HepG2 (cell line): ENCODE results near the gene UNC5B. TPM values are rescaled to one million over a fixed set of nuclear protein-coding genes. Genes with fewer than 3 reads are reported as not detected.
A peak's percentile ranks its signal among the peaks of the same experiment; 100 is the strongest.

Experiments used
- ARID5B ChIP-seq: IDR thresholded peaks from 2 replicates; pipeline ENCODE4 v1.4.0; 2020; ENCODE audit warnings: mild to moderate bottlenecking, missing genetic modification reagents
- ARNTL ChIP-seq: sonication (generic); formaldehyde crosslinking; IDR thresholded peaks from 2 replicates; pipeline ENCODE4 v1.4.0; 2020; ENCODE audit warnings: mild to moderate bottlenecking, missing genetic modification reagents
- HES4 ChIP-seq: sonication (generic); formaldehyde crosslinking; IDR thresholded peaks from 2 replicates; pipeline ENCODE4 v1.9.0; 2021; ENCODE audit warnings: mild to moderate bottlenecking, missing genetic modification reagents, borderline replicate concordance
- KLF9 ChIP-seq: IDR thresholded peaks from 2 replicates; pipeline ENCODE4 v1.6.1; 2016; ENCODE audit warnings: low read depth
- NFATC3 ChIP-seq: sonication (generic); formaldehyde crosslinking; IDR thresholded peaks from 2 replicates; pipeline ENCODE4 v1.5.1; 2020; ENCODE audit warnings: mild to moderate bottlenecking, missing genetic modification reagents
- NR2F2 ChIP-seq: IDR thresholded peaks from 2 replicates; pipeline ENCODE4 v1.6.1; 2012; ENCODE audit warnings: low read depth, inconsistent platforms, borderline replicate concordance
- REST ChIP-seq, 2 experiments: IDR thresholded peaks; 2 replicates each; pipeline ENCODE4 v1.6.1; 2011 to 2012; ENCODE audit warnings: low read length in 2 of 2, borderline replicate concordance in 1 of 2, low read depth in 1 of 2, mild to moderate bottlenecking in 1 of 2, moderate library complexity in 1 of 2
- SAP130 ChIP-seq: IDR thresholded peaks from 2 replicates; pipeline ENCODE4 v1.6.1; 2016; ENCODE audit warnings: low read depth
- SPEN ChIP-seq: sonication (generic); formaldehyde crosslinking; IDR thresholded peaks from 2 replicates; pipeline ENCODE4 v1.5.1; 2020; ENCODE audit warnings: low read depth, mild to moderate bottlenecking, missing genetic modification reagents
- TIGD3 ChIP-seq: sonication (generic); formaldehyde crosslinking; IDR thresholded peaks from 2 replicates; pipeline ENCODE4 v1.5.1; 2020; ENCODE audit warnings: mild to moderate bottlenecking, missing genetic modification reagents, borderline replicate concordance
- ZBTB2 ChIP-seq: sonication (generic); formaldehyde crosslinking; IDR thresholded peaks from 2 replicates; pipeline ENCODE4 v1.8.0; 2022; ENCODE audit warnings: low read depth, missing genetic modification reagents
- ZHX1 ChIP-seq: sonication (generic); formaldehyde crosslinking; IDR thresholded peaks from 2 replicates; pipeline ENCODE4 v1.8.1; 2022; ENCODE audit warnings: low read depth, mild to moderate bottlenecking, missing genetic modification reagents
- ZNF383 ChIP-seq: sonication (generic); formaldehyde crosslinking; IDR thresholded peaks from 2 replicates; pipeline ENCODE4 v1.4.0; 2020; ENCODE audit warnings: missing genetic modification reagents, mild to moderate bottlenecking, borderline replicate concordance
- polyA plus RNA-seq, 8 experiments: library from polyadenylated mRNA; depleted of rRNA in 3 of 8; stranded (reverse) in 7 of 8; unstranded in 1 of 8; fragments of >200 nt; fragmentation: Illumina TruSeq in 4 of 8; extraction: Trizol in 4 of 8; gene quantifications; 2 replicates each; pipeline versions ENCODE4 v1.2.1 to v1.2.3, GENCODE V29; 2011 to 2016; ENCODE audit warnings: low read depth in 4 of 8, missing spikeins in 1 of 8, mixed read lengths in 1 of 8; ENCODE audit not compliant: insufficient read depth in 1 of 8
- total RNA-seq, 5 experiments: library from RNA; depleted of rRNA; stranded (reverse); fragments of >200 nt; fragmentation: Illumina TruSeq; extraction: Trizol; gene quantifications; 2 replicates each; pipeline ENCODE4 v1.2.3, GENCODE V29; 2016; ENCODE audit warnings: low read depth in 1 of 5

Gene UNC5B
- total and polyA plus RNA-seq, 2 of the 13 experiments (the other 11 are each of a cell fraction or from before 2014, with no cell fraction given) = 0.07 TPM

GRCh38 chr10:71347587-71348395 lies 135.4 kb downstream of the UNC5B start (continued):
- peak; percentile 83; the same call in 1 of the 2 replicates for TF ChIP-seq ARID5B
- peak; percentile 92 for TF ChIP-seq SAP130
- peak; percentile 47; the same call in 1 of the 2 replicates for TF ChIP-seq SPEN (CRISPR knock-in tag)
- TF ChIP-seq ZBTB2 (CRISPR knock-in tag) = no peak
- TF ChIP-seq KLF9 (CRISPR knock-in tag) = no peak
- no peak for TF ChIP-seq REST (IDR thresholded peaks at IDR 0.05; ENCODE audit: borderline replicate concordance in 1 of 2, low read depth in 1 of 2, low read length in 2 of 2)
- TF ChIP-seq NFATC3 = no peak
- peak; percentile 77 for TF ChIP-seq ARNTL (CRISPR knock-in tag)
- peak; percentile 17; the same call in 1 of the 2 replicates for TF ChIP-seq NR2F2
- 0 out of 2 replicates have a peak, but pooled peaks have one; percentile 44 for TF ChIP-seq ZNF383
- TF ChIP-seq ZHX1 (CRISPR knock-in tag) = no peak
- TF ChIP-seq HES4 = no peak
- no peak for TF ChIP-seq TIGD3 (CRISPR knock-in tag)
